Activated CD4-positive, alpha-beta memory T cell treated with anti-CD3 and anti-CD28 coated beads for 36 hours (primary cell): ENCODE measurements around the gene TUT1. TPM values are rescaled to one million over a fixed set of nuclear protein-coding genes. Genes with fewer than 3 reads are reported as not detected.
A peak's percentile ranks its signal among the peaks of the same experiment; 100 is the strongest.
"Not testable (repeated sequence)": the region's sequence is repeated elsewhere in the genome, so short reads cannot be mapped to it uniquely, and the experiment has no call there.

Experiments used
- CTCF ChIA-PET: fragments of 350-600 bp; sonication (Branson Sonifier 250); formaldehyde crosslinking; loops from one replicate; lab custom pipeline; 2021; ENCODE audit warnings: antibody characterized with exemption, inconsistent platforms; lab: Charles Lee
- POLR2A ChIA-PET: fragments of 350-600 bp; sonication (Branson Sonifier 250); formaldehyde crosslinking; loops from one replicate; lab custom pipeline; 2021; ENCODE audit warnings: antibody characterized with exemption; lab: Charles Lee
- DNase-seq: peaks from one replicate; pipeline ENCODE4 v3.0.0-alpha.2; 2020
- H3K27ac Mint-ChIP-seq: one replicate; pipeline ENCODE4 v1.8.0; 2021; ENCODE audit warnings: mixed read lengths
- H3K27me3 Mint-ChIP-seq: one replicate; pipeline ENCODE4 v1.8.0; 2021; ENCODE audit warnings: mixed read lengths
- H3K36me3 Mint-ChIP-seq: one replicate; pipeline ENCODE4 v1.8.0; 2021; ENCODE audit warnings: mixed read lengths
- H3K4me1 Mint-ChIP-seq: one replicate; pipeline ENCODE4 v1.8.0; 2021; ENCODE audit warnings: low read depth, mixed read lengths
- H3K4me3 Mint-ChIP-seq: one replicate; pipeline ENCODE4 v1.8.0; 2021; ENCODE audit warnings: mild to moderate bottlenecking, mixed read lengths
- H3K9me3 Mint-ChIP-seq: one replicate; pipeline ENCODE4 v1.8.0; 2021; ENCODE audit warnings: mixed read lengths
- intact Hi-C: fragments of 100-400 bp; cut with micrococcal nuclease; formaldehyde crosslinking; loops from one replicate; pipeline ENCODE4 v1.15.1; 2023
- total RNA-seq, 2 experiments: library from RNA; stranded (reverse); gene quantifications; one replicate each; pipeline ENCODE4 v1.2.3, GENCODE V29; 2021

Gene TUT1, protein sequence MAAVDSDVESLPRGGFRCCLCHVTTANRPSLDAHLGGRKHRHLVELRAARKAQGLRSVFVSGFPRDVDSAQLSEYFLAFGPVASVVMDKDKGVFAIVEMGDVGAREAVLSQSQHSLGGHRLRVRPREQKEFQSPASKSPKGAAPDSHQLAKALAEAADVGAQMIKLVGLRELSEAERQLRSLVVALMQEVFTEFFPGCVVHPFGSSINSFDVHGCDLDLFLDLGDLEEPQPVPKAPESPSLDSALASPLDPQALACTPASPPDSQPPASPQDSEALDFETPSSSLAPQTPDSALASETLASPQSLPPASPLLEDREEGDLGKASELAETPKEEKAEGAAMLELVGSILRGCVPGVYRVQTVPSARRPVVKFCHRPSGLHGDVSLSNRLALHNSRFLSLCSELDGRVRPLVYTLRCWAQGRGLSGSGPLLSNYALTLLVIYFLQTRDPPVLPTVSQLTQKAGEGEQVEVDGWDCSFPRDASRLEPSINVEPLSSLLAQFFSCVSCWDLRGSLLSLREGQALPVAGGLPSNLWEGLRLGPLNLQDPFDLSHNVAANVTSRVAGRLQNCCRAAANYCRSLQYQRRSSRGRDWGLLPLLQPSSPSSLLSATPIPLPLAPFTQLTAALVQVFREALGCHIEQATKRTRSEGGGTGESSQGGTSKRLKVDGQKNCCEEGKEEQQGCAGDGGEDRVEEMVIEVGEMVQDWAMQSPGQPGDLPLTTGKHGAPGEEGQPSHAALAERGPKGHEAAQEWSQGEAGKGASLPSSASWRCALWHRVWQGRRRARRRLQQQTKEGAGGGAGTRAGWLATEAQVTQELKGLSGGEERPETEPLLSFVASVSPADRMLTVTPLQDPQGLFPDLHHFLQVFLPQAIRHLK
- total RNA-seq, result 10 to 100 TPM; 32.7 to 34.2 TPM

DNA sequence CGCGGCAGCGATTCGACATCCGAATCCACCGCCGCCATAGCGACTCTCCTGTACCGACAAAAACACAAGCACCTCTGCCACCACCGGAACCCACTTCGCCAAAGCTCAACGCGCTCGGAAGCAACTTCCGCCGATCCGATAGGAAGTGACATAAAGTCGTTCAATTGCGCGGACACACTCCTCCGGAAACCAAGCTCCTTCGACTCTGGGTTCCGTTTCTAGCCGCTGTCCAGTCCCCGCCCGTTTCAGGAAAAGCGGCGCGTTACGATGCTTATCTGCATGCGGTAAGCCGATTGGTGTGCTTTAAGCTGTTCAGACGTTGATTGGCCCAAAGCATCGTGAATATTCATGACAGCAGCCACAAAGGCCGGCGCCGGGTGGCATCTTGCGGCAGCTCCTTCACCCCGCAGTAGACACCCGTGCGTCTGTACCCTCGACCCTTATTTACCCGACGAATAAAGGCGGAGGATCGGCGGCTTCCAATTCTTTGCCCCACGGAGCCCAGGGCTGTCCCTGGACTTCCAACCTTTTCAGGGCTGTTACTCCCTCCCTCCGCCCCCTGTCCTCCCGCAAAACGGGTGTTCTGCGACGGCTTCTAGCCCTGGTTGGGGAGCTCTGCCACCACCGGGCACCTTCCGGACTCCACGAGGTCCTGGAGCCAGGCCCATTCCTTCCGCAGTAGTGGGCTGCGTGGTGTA, at the start of gene TUT1:
Gene TUT1, minus strand, starts transcription at position 76 of the 698 bp plus-strand sequence. Its CDS starts 38 bp downstream, at position 38.
- peak; percentile 99 for DNase-seq
- intact Hi-C loops, result loop anchor here (1.0 to 5.0 kb wide), 10 partner anchors 8 to 241 kb away; partner anchors contain the start of genes BSCL2, C11orf98, CSKMT and GANAB
- H3K27me3 Mint-ChIP-seq, result no peaks in the 10 kb centered on the region
- ChIA-PET POLR2A (interaction anchor here (0.6 to 3.3 kb wide), 40 partner anchors 8 to 264 kb away, joined by 3 to 62 read pairs (median 6); partner anchors contain the start of genes AHNAK, B3GAT3, BSCL2 and C11orf98), CTCF (interaction anchor here (0.7 to 4.0 kb wide), 39 partner anchors 10 to 290 kb away, joined by 3 to 44 read pairs (median 4); partner anchors contain the start of genes B3GAT3, BSCL2, C11orf98 and CSKMT)
- H3K4me1 Mint-ChIP-seq, result peaks cover 52% of the 10 kb centered on the region
- peak within 1 kb of the TSS; percentile 100 for H3K4me3 Mint-ChIP-seq
- peak within 1 kb of the TSS; percentile 97 for H3K27ac Mint-ChIP-seq
- no peaks in the 10 kb centered on the region for H3K9me3 Mint-ChIP-seq
- H3K36me3 Mint-ChIP-seq, result peaks cover 42% of the 10 kb centered on the region

DNA sequence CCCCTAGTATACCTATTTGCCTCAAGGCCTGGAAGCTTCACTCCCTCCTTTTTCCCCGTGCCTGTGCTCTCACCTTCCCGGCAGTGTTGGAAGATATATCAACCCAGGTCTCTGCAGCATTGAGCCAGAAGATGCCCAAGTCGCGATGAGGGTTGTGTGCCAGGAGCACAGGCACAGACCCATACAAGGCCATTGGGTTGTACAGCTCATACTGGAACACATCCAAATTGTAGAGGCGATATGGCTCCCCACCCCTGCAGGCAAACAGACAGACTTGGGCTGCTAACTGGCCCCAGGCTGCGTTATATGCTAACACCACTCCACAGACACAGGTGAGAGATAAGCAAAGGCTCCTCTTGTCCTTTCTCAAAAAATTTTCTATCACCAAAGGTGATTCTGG, 41.2 kb upstream of the TUT1 start:
- Mint-ChIP-seq H3K27ac (no peak overlapping the region), H3K4me1 (peaks cover 16% of the 10 kb centered on the region), H3K27me3 (no peaks in the 10 kb centered on the region), H3K9me3 (no peaks in the 10 kb centered on the region), H3K36me3 (peaks cover 57% of the 10 kb centered on the region), H3K4me3 (no peak overlapping the region)
- DNase-seq, result no peak
- POLR2A ChIA-PET, result interaction anchor here (0.6 to 0.8 kb wide), 2 partner anchors 39 to 41 kb away, joined by 3 to 4 read pairs; partner anchors contain the start of genes LBHD1, TUT1 and UQCC3
- CTCF ChIA-PET, result interaction anchor here (1.0 kb wide), 1 partner anchor 40 kb away, joined by 3 read pairs; no protein-coding TSS in a partner anchor
- intact Hi-C loops, result no loop called here

DNA sequence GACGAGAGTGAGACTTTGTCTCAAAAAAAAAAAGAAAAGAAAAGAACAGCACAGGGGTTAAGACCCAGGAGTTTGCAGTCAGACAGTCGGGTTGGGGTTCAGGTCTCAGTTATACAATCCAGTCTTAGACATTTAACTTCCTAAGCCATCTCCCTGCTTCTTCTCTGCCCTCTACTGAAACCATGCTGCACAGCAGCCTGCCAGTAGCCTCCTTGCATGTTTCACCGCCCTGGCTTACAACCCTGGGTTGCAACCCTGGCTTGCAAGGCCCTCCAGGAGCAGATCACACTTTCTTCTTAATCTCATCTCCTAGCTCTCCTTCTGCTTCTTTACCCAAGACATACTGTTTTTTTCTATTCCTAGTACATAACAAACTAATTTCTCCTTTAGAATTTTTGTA, 36.4 kb upstream of the TUT1 start:
- DNase-seq, result no peak
- no peaks in the 10 kb centered on the region for H3K27me3 Mint-ChIP-seq
- no peak overlapping the region for H3K27ac Mint-ChIP-seq
- CTCF ChIA-PET, result interaction anchor here (1.1 kb wide), 1 partner anchor 15 kb away, joined by 3 read pairs; no protein-coding TSS in a partner anchor
- POLR2A ChIA-PET, result no interaction called here
- H3K36me3 Mint-ChIP-seq, result peaks cover 44% of the 10 kb centered on the region
- H3K9me3 Mint-ChIP-seq, result no peaks in the 10 kb centered on the region
- no peak overlapping the region for H3K4me3 Mint-ChIP-seq
- no peaks in the 10 kb centered on the region for H3K4me1 Mint-ChIP-seq
- intact Hi-C loops, result no loop called here

DNA sequence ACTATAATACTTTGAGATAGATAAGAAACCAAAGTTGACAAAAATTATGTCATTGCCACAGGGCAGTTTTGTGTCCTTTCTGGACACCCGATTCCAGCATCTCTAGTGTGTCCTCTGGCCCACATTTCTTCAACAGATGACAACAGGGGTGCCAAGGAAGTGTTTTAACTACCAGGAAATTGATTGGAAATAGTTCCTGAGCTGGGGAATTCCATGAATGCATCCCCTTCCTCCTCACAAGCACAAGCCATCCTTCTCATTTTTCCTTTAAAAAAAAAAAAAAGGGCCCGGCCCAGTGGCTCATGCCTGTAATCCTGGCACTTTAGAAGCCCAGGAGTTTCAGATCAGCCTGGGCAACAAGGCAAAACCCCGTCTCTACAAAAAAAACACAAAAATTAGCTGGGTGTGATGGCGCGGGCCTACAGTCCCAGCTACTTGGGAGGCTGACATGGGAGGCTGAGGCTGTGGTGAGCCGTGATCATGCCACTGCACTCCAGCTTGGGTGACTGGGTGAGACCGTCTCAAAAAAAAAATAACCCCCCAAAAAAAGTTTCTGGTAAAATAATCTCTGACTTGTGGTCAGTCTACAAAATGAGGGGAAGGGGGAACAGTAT, 31.3 kb upstream of the TUT1 start:
- CTCF ChIA-PET, result interaction anchor here (0.7 to 3.0 kb wide), 11 partner anchors 10 to 198 kb away, joined by 3 to 31 read pairs (median 4); partner anchors contain the start of genes EML3, INTS5, LBHD1 and ROM1
- Mint-ChIP-seq H3K27ac (peak overlapping the region; percentile 93), H3K27me3 (no peaks in the 10 kb centered on the region), H3K4me1 (peaks cover 22% of the 10 kb centered on the region), H3K4me3 (peak overlapping the region; percentile 97), H3K36me3 (peaks cover 28% of the 10 kb centered on the region), H3K9me3 (no peaks in the 10 kb centered on the region)
- intact Hi-C loops, result loop anchor here (1.0 to 2.0 kb wide), 7 partner anchors 9 to 258 kb away; partner anchors contain the start of genes C11orf98, CSKMT, GANAB and ROM1
- no peak for DNase-seq
- POLR2A ChIA-PET, result interaction anchor here (0.6 to 3.8 kb wide), 12 partner anchors 9 to 233 kb away, joined by 3 to 30 read pairs (median 4); partner anchors contain the start of genes C11orf98, CSKMT, EML3 and GANAB

DNA sequence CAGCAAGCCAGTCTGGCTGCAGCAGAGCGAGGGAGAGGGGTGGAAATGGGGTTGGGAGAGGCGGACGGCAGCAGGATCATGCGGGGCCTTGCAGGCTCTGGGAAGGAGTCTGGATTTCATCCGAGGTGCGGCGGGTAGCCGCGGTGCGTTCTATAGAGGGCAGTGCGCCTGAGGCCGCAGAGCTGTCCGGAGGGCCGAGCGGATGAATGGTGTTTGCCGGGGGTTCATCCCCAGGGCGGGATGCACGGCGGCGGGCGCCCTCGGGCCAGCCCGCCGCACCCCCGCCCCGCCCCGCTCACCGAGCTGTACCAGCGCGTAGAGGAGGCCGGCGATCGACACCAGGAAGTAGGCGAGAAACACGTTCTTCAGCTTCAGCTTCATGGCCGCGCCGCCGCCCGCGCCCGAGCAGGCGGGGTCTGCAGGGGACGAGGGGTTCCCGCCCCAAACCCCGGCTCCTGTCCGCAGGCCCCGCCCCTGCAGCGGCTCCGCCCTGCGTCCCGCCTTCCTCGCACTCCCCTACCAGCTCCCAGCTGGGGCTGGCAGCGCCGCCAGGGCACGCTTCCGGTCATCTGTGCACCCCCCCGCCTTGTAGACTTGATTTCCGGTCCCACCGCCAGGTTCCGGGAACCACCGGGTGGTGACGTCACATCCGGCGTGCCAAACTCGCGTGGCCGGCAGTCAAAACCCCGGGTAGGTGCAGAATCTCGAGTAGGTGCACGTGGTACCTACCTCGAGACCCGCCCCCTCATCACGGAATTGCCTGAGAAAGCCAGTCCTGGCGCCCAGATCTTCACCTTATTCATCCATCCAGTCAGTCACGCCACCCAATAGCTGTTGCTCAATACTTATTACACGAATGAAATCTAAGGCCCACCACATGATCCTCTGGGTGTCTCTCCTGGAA, 30.5 kb upstream of the TUT1 start, which contains the start of gene B3GAT3:
Gene B3GAT3, minus strand, starts transcription at position 420 of the 904 bp plus-strand sequence. Its CDS starts 39 bp downstream, at position 381.
- Mint-ChIP-seq H3K27me3 (no peaks in the 10 kb centered on the region), H3K36me3 (peaks cover 22% of the 10 kb centered on the region), H3K4me3 (peak within 1 kb of the TSS; percentile 97), H3K4me1 (peaks cover 22% of the 10 kb centered on the region), H3K27ac (peak within 1 kb of the TSS; percentile 96), H3K9me3 (no peaks in the 10 kb centered on the region)
- ChIA-PET CTCF (interaction anchor here (0.7 to 3.0 kb wide), 14 partner anchors 9 to 197 kb away, joined by 3 to 31 read pairs (median 4); partner anchors contain the start of genes C11orf98, CSKMT, EEF1G and EML3), POLR2A (interaction anchor here (0.6 to 3.8 kb wide), 19 partner anchors 9 to 234 kb away, joined by 3 to 30 read pairs (median 4); partner anchors contain the start of genes C11orf98, CSKMT, EEF1G and EML3)
- DNase-seq, result peak; percentile 98
- intact Hi-C loops, result loop anchor here (1.0 to 2.0 kb wide), 7 partner anchors 9 to 259 kb away; partner anchors contain the start of genes C11orf98, CSKMT, GANAB and ROM1

DNA sequence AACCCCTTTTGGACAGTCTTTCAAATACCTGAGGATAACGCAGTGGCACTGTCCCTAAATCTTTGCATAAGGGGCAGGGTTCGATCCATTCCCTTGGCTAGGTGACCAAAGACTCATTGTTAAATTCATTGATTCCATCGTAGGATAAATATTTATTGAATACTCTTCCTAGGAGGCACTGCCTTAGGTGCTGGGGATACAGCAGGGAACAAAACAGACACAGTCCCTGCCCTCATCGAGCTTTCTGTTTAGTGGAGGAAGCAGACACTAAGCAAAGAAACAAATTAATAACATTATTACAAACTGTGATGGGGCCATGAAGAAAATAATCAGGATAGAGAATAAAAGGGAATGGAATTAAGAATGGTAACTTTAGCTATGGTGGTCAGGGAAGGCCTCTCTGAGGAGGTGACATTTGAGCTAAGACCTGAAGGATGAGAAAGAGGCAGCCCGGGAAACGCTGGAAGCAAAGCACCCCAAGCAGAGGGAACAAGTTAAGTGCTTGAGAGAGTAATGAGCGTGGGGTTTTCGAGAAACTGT, 29.8 kb upstream of the TUT1 start:
- ChIA-PET POLR2A (interaction anchor here (0.6 to 3.8 kb wide), 15 partner anchors 8 to 220 kb away, joined by 3 to 30 read pairs (median 4); partner anchors contain the start of genes C11orf98, CSKMT, EEF1G and EML3), CTCF (interaction anchor here (0.9 to 3.0 kb wide), 9 partner anchors 9 to 165 kb away, joined by 3 to 31 read pairs (median 6); partner anchors contain the start of genes C11orf98, CSKMT, EEF1G and EML3)
- Mint-ChIP-seq H3K36me3 (peaks cover 22% of the 10 kb centered on the region), H3K27ac (peak overlapping the region; percentile 96), H3K4me3 (peak overlapping the region; percentile 97), H3K9me3 (no peaks in the 10 kb centered on the region), H3K4me1 (peaks cover 25% of the 10 kb centered on the region), H3K27me3 (no peaks in the 10 kb centered on the region)
- intact Hi-C loops, result no loop called here
- no peak for DNase-seq

DNA sequence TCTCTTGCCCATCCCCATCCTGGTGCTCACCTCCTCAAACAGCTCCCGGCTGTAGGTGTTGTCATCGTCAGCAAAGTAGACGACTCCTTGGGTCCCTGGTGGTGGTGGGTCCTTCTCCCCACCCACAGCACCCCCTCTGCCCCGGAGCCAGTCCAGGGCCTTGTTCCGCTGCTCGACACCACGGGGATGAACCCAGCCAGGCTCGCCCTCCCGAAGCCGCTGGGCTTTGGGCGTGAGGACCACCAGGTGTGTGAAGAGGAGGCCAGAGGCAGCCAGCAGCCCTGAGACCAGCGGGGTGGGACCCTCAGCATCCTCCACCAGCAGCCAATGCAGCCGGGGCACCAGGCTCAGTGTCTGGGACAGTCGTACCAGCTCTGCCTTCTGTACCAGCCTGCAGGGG, 25.6 kb upstream of the TUT1 start:
- H3K27ac Mint-ChIP-seq, DNase-seq, CTCF ChIA-PET, H3K4me3 Mint-ChIP-seq, intact Hi-C loops, H3K27me3 Mint-ChIP-seq, H3K9me3 Mint-ChIP-seq: not testable (repeated sequence)
- POLR2A ChIA-PET, result interaction anchor here (0.6 to 1.3 kb wide), 2 partner anchors 15 to 23 kb away, joined by 3 read pairs; partner anchors contain the start of gene MTA2
- Mint-ChIP-seq H3K36me3 (peaks cover 18% of the 10 kb centered on the region), H3K4me1 (peaks cover 35% of the 10 kb centered on the region)

DNA sequence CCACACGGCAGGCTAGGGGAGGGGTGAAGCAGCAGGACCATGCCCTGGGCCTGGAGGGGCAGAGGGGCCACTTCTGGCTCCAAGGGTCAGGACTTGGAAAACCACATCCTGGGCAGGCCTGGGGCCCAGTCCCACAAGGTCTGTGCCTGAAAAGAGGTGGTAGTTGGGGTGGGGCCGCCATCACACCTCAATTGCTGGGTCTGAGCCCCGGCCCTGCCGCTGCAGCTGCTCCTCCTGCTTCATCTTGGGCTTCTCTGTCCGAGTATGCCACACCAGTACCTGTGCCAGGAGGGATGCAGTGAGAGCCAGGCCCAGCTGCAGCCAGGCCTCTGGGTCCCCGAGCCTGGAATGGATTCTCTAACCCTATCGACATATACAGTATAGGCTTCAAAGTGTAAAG, 24.2 kb upstream of the TUT1 start:
- ChIA-PET POLR2A (no interaction called here), CTCF (no interaction called here)
- peaks cover 37% of the 10 kb centered on the region for H3K4me1 Mint-ChIP-seq
- peaks cover 17% of the 10 kb centered on the region for H3K36me3 Mint-ChIP-seq
- H3K4me3 Mint-ChIP-seq, result no peak overlapping the region
- intact Hi-C loops, result no loop called here
- no peaks in the 10 kb centered on the region for H3K27me3 Mint-ChIP-seq
- DNase-seq, result no peak
- no peaks in the 10 kb centered on the region for H3K9me3 Mint-ChIP-seq
- H3K27ac Mint-ChIP-seq, result no peak overlapping the region

DNA sequence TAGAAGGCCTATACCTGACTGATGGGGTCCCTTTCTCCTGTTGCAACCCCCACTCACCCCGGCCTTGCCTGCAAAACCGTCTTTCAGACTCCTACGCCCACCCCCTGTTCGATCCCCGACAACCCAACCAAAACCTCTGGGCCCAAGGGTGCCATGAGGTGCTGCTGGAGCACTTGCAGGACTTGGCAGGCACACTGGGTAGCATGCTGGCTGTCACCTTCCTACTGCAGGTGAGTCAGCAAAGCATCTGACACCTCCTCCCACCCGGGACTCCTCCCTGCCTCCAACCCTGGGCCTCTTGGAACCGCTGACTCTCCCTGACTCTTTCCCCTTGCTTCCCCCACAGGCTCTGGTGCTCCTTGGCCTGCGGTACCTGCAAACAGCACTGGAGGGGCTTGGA, 23.0 kb upstream of the TUT1 start:
- intact Hi-C loops, result loop anchor here (5.0 kb wide), 2 partner anchors 78 to 228 kb away; no protein-coding TSS in a partner anchor
- ChIA-PET POLR2A (interaction anchor here (1.8 kb wide), 1 partner anchor 22 kb away, joined by 6 read pairs; the partner anchor contains the start of gene TUT1), CTCF (interaction anchor here (1.8 kb wide), 1 partner anchor 51 kb away, joined by 6 read pairs; the partner anchor contains the start of genes C11orf98 and CSKMT)
- Mint-ChIP-seq H3K36me3 (peaks cover 26% of the 10 kb centered on the region), H3K9me3 (no peaks in the 10 kb centered on the region), H3K4me1 (peaks cover 39% of the 10 kb centered on the region), H3K4me3 (no peak overlapping the region), H3K27ac (peak overlapping the region; percentile 72), H3K27me3 (no peaks in the 10 kb centered on the region)
- peak; percentile 75 for DNase-seq
